GM18907 (cell line): Measurements from ENCODE around the gene CACNA1C.

Experiments
- ATAC-seq: cut with Tn5 transposase; IDR thresholded peaks from one replicate; pipeline ENCODE4 v1.9.1; 2021; ENCODE audit warnings: mild to moderate bottlenecking, moderate library complexity; ENCODE audit not compliant: unreplicated experiment

The CACNA1C gene

GRCh38 chr12:2353281-2353680 is 300.5 kb downstream of the CACNA1C start:
- ATAC-seq = no peak

DNA sequence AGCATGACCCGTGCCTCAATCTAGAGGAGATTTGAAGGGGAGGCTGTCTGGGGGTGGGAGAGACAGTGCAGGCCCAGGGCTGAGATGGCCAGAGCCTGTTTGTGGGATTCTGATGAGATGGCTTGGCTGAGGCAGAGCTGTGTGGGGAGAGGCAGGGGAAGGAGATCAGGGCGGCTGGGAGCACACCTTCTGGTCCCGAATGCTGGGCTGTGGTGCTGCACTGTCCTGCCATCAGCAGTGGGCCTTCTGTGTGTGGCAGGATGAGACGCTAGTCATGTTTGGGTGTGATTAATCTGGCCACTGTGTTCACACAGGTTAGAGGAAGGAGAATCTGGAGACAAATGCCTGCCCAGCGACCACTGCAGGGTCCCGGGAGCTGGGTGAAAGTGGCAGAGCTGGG is 300.9 kb downstream of the CACNA1C start:
- no peak for ATAC-seq

DNA sequence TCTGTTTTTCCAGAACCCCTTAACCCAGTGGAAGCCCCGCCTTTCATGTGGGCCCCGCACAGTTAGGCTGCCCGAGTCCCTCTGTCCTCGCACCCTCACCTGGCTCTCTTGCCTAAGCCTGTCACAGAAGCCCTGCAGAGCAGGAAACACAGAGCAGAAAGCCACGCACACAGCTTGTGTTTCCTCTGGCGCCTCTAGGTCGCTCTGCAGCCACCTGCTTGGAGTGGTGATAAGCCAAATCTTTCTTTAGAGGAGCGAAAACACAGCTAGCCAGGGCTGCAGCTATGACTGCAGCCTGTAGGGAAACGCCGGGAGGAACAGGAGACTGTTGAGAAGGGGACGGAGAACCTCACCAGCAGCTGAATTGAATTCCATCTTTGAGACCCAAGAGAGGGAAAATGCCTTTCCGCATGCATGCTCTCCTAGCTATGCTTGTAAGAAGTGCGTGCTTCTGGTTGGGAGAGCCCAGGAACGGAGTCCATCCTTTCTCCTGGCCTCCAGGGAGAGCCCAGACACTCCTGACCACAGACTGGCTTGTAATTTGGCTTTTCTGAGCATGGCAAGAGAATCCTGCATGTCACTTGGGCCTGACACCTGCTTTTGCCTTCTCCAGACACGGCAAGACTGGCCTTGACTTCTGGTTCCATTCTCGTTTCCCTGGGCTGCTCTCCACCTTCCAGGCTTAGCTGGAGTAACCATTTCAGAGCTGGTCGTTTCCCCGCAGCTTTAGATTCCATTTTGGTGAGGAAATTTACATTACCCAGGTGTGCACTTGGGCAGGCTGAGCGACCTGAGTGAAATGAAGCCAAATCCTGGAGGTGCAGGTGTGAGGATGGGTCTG is 301.6 kb downstream of the CACNA1C start:
- ATAC-seq = no peak

DNA sequence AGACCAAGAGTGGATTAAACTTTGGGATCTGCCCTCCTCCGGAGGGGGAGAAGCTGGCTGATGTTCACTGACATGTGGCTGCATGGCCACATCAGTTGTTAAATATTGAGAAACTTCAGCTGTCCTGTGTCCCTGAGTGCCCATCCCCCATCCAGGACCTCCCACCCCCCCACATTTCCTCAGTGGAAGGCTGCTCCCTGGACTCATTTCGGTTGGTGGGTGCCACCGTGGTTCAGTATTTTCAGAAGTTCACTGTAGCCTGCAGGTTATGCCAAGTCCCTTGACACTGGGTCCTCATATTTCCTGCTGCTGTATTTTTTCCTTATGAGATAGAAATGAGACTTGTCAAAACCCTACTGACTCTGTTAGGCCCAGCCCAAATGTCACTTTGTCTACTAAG is 302.4 kb downstream of the CACNA1C start:
- ATAC-seq = no peak

GRCh38 chr12:2355604-2356003 is 302.8 kb downstream of the CACNA1C start:
- no peak for ATAC-seq

GRCh38 chr12:2356601-2357125 is 303.9 kb downstream of the CACNA1C start:
- ATAC-seq = no peak

DNA sequence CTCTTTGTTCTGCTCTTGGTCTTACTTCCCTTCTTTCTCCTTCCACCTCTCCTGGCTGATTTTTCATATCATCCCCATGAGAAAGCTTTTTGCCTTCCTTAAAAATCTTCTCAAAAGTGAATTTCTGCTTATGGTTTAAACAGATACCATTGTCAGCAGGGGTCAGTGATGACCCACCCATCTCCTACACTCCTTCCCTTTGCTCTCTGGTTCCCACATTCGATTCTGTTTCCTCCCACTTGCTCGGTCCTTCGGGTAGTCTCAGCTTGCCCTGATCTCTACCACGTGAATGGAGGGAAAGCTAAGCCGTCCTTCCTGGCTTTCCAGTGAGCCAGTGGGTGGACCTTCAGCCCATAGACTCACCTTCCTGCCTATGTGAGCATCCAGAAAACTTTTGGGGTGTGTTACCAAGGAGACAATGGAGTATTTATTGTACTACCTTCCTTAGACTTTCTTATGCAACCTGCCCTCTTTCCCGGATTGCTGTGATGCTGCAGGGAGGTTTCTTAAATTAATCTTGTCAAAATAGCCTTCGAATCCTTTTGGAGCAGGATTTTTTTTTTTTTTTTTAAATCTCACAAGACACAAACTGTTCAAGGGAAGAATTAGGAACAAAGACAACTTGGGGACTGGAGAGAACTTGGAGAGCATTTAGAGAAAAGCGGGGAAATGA is 306.3 kb downstream of the CACNA1C start:
- ATAC-seq = no peak

DNA sequence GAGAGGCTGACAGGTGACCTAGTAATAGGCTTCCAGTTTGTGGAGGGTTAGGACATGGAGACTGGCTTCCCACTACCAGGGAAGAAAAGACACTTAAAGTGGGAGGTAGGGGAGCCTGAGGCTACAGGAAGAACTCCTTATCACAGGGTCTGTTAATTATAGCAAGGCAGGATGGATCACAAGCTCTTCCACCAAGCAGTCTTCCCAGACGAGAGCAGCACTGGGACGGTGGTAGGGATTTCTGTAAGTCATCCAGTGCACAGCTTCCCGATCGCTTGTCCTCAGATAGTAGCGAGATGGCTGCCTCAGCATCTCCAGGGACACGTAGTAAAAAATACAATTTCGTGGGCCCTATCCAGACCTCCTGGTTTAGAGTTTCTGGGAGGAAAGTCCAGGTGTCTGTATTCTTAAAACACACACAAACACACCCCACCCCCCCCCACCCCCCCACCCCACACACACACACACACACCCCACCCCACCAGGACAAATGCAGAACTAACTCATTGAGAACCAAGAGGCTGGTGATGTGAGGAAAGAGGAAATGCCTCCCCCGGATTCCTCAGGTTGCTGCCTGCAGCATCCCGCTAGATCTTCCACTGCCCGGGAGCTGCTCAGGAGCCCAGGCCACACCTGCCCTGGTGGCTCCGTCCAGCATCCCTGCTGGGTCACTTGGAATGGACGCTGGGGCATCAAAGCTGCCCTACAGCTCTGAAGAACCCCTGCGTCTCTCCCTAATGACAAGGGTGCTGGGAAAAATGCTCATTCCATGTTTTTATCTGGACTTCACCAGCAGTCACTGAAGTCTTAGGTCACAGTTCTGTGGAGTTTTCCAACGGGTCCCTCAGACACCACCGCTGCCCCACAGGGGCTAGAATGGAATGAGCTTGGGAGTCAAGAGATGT is 307.2 kb downstream of the CACNA1C start:
- no peak for ATAC-seq

GRCh38 chr12:2360630-2361170 is 307.9 kb downstream of the CACNA1C start:
- ATAC-seq = no peak

GRCh38 chr12:2363836-2364609 is 311.2 kb downstream of the CACNA1C start:
- no peak for ATAC-seq

- ATAC-seq = no peak
Measured at GRCh38 chr12:2364631-2365051, 311.9 kb downstream of the CACNA1C start.

DNA sequence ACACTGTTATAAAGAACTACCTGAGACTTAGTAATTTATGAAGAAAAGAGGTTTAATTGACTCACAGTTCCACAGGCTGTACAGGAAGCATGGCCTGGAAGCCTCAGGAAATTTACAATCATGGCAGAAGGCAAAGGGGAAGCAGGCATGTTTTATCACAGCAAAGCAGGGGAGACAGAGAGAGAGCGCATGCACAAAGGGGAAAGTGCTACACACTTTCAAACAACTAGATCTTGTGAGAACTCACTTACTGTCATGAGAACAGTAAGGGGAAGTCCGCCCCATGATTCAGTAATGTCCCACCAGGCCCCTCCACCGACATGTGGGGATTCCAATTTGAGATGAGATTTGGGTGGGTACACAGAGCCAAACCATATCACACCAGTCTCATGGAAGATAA is 313.9 kb downstream of the CACNA1C start:
- no peak for ATAC-seq

DNA sequence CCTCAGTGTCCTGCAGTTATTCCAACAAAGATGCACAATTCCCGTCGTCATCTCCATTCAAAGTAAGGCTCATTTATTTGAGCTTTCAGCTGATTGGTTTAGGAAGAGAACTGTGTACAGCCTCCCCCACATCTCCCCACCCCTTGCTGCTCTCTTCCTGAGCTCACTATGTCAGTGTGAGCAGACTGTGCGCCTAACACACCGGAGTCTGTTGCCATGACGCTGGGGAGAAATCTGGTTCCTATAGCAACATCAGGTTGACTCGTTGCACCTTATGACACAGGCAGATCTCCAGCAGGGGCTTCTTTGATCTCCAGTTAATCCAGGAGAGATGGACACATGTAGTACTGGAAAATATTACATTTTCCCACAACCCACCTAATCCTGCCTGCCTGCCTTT is 319.4 kb downstream of the CACNA1C start:
- ATAC-seq = no peak

GRCh38 chr12:2372735-2373134 is 319.9 kb downstream of the CACNA1C start:
- ATAC-seq = no peak

- no peak for ATAC-seq
Measured at GRCh38 chr12:2373307-2373706, 320.5 kb downstream of the CACNA1C start.

- no peak for ATAC-seq
Measured at GRCh38 chr12:2374092-2374906, 321.5 kb downstream of the CACNA1C start.

DNA sequence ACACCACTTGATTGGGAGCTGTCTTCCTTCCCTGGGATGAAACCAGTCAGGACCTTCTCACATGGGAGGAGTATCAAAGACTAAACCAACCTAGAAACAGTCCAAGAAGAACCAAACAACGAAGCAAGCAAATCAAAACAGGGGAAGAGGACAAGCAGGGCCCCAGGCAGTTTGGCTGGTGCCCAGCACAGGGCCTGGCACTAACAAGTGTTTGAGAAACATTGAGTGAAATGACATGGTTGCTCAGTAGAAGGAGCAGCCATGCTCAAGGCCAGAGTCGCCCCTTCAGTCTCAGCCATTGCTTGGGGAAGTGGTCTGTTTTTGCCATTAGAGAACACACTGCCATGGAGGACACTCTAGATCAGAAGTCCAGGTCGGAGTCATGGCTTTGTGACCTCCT is 323.1 kb downstream of the CACNA1C start:
- no peak for ATAC-seq

GRCh38 chr12:2376908-2377657 is 324.3 kb downstream of the CACNA1C start:
- ATAC-seq = no peak
